K562 (cell line): ENCODE data around the gene NSRP1. TPM values are rescaled to one million over a fixed set of nuclear protein-coding genes. Genes with fewer than 3 reads are reported as not detected.

Source experiments
- NCOA2 ChIP-seq, 2 experiments: fragments of 450-650 bp; IDR thresholded peaks; 2 replicates each; pipeline ENCODE4 v1.6.1; 2018; ENCODE audit warnings: mild to moderate bottlenecking in 2 of 2, moderate library complexity in 1 of 2; ENCODE audit not compliant: partially characterized antibody in 2 of 2
- OTX1 ChIP-seq: fragments of 450-650 bp; formaldehyde crosslinking; IDR thresholded peaks from 2 replicates; pipeline ENCODE4 v1.4.0; 2022; ENCODE audit warnings: mild to moderate bottlenecking
- polyA plus RNA-seq, 8 experiments: library from polyadenylated mRNA; depleted of rRNA in 4 of 8; stranded (reverse) in 5 of 8; unstranded in 3 of 8; fragments of >200 nt; fragmentation: Nextera tagmentation in 2 of 8; fragmentation: Illumina TruSeq in 1 of 8; extraction: Ambion mirVana in 2 of 8; extraction: Trizol in 1 of 8; gene quantifications; 2 replicates each; pipeline versions ENCODE4 v1.2.1 to v1.2.3, GENCODE V29; 2011 to 2014; ENCODE audit warnings: inconsistent platforms in 1 of 8, missing spikeins in 1 of 8
- total RNA-seq, 7 experiments: library from RNA; depleted of rRNA in 6 of 7; stranded (reverse); fragments of >200 nt in 6 of 7; fragmentation: Illumina TruSeq in 2 of 7; extraction: Trizol in 2 of 7; gene quantifications; 2 replicates each; pipeline versions ENCODE4 v1.2.1 to v1.2.3, GENCODE V29; 2011 to 2021; ENCODE audit warnings: low replicate concordance in 1 of 7
- TF ChIP-seq, protein P1 (sequence below), 2 experiments: fragments of 450-650 bp in 1 of 2; sonication (generic) in 1 of 2; formaldehyde crosslinking in 1 of 2; IDR thresholded peaks; 2 replicates each; pipeline versions ENCODE4 v1.7.1 to v1.9.0; 2016 to 2022; ENCODE audit warnings: inconsistent platforms in 1 of 2, mild to moderate bottlenecking in 1 of 2, missing genetic modification reagents in 1 of 2
- TF ChIP-seq, protein P2 (sequence below): fragments of 450-650 bp; conservative IDR thresholded peaks from 2 replicates; pipeline ENCODE4 v1.6.1; 2016; ENCODE audit warnings: missing genetic modification characterization, low read depth, mild to moderate bottlenecking, control low read depth, missing compliant biosample characterization
- TF ChIP-seq, protein P3 (sequence below): sonication (generic); formaldehyde crosslinking; IDR thresholded peaks from 2 replicates; pipeline ENCODE4 v1.8.0; 2023; ENCODE audit warnings: mild to moderate bottlenecking, missing genetic modification reagents
- TF ChIP-seq, protein P4 (sequence below): fragments of 450-650 bp; IDR thresholded peaks from 2 replicates; pipeline ENCODE4 v1.6.1; 2016; ENCODE audit warnings: low read depth

Gene NSRP1
- total and polyA plus RNA-seq, 9 of the 15 experiments (the other 6 are each of a cell fraction or from before 2014, with no cell fraction given) = 18.4 to 68.6 (median 32.7) TPM

DNA sequence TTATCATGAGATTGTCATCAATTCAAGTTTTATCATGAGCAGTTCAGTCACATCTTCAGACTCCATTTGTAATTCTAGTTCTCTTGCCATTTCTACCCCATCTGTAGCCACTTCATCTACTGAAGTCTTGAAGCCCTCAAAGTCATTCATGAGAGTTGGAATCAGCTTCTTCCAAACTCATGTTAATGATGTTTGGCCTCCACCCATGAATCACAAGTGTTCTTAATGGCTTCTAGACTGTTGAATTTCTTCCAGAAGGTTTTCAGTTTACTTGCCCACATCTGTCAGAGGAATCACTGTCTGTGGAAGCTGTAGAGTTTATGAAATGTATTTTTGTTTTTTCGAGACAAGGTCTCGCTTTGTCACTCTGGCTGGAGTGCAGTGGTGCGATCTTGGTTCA lies 16.0 kb downstream of the NSRP1 start (continued):
- TF ChIP-seq, protein P1, sequence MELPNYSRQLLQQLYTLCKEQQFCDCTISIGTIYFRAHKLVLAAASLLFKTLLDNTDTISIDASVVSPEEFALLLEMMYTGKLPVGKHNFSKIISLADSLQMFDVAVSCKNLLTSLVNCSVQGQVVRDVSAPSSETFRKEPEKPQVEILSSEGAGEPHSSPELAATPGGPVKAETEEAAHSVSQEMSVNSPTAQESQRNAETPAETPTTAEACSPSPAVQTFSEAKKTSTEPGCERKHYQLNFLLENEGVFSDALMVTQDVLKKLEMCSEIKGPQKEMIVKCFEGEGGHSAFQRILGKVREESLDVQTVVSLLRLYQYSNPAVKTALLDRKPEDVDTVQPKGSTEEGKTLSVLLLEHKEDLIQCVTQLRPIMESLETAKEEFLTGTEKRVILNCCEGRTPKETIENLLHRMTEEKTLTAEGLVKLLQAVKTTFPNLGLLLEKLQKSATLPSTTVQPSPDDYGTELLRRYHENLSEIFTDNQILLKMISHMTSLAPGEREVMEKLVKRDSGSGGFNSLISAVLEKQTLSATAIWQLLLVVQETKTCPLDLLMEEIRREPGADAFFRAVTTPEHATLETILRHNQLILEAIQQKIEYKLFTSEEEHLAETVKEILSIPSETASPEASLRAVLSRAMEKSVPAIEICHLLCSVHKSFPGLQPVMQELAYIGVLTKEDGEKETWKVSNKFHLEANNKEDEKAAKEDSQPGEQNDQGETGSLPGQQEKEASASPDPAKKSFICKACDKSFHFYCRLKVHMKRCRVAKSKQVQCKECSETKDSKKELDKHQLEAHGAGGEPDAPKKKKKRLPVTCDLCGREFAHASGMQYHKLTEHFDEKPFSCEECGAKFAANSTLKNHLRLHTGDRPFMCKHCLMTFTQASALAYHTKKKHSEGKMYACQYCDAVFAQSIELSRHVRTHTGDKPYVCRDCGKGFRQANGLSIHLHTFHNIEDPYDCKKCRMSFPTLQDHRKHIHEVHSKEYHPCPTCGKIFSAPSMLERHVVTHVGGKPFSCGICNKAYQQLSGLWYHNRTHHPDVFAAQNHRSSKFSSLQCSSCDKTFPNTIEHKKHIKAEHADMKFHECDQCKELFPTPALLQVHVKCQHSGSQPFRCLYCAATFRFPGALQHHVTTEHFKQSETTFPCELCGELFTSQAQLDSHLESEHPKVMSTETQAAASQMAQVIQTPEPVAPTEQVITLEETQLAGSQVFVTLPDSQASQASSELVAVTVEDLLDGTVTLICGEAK (IDR thresholded peaks at IDR 0.05) = no peak
- TF ChIP-seq, protein P1 (CRISPR knock-in tag; IDR thresholded peaks at IDR 0.05) = no peak
- TF ChIP-seq OTX1 (CRISPR knock-in tag) = no peak
- TF ChIP-seq, protein P2, sequence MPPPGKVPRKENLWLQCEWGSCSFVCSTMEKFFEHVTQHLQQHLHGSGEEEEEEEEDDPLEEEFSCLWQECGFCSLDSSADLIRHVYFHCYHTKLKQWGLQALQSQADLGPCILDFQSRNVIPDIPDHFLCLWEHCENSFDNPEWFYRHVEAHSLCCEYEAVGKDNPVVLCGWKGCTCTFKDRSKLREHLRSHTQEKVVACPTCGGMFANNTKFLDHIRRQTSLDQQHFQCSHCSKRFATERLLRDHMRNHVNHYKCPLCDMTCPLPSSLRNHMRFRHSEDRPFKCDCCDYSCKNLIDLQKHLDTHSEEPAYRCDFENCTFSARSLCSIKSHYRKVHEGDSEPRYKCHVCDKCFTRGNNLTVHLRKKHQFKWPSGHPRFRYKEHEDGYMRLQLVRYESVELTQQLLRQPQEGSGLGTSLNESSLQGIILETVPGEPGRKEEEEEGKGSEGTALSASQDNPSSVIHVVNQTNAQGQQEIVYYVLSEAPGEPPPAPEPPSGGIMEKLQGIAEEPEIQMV = no peak
- no peak for TF ChIP-seq NCOA2 (IDR thresholded peaks at IDR 0.05; ENCODE audit: partially characterized antibody in 2 of 2)
- TF ChIP-seq, protein P3, sequence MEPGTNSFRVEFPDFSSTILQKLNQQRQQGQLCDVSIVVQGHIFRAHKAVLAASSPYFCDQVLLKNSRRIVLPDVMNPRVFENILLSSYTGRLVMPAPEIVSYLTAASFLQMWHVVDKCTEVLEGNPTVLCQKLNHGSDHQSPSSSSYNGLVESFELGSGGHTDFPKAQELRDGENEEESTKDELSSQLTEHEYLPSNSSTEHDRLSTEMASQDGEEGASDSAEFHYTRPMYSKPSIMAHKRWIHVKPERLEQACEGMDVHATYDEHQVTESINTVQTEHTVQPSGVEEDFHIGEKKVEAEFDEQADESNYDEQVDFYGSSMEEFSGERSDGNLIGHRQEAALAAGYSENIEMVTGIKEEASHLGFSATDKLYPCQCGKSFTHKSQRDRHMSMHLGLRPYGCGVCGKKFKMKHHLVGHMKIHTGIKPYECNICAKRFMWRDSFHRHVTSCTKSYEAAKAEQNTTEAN (CRISPR knock-in tag) = no peak
- TF ChIP-seq, protein P4, sequence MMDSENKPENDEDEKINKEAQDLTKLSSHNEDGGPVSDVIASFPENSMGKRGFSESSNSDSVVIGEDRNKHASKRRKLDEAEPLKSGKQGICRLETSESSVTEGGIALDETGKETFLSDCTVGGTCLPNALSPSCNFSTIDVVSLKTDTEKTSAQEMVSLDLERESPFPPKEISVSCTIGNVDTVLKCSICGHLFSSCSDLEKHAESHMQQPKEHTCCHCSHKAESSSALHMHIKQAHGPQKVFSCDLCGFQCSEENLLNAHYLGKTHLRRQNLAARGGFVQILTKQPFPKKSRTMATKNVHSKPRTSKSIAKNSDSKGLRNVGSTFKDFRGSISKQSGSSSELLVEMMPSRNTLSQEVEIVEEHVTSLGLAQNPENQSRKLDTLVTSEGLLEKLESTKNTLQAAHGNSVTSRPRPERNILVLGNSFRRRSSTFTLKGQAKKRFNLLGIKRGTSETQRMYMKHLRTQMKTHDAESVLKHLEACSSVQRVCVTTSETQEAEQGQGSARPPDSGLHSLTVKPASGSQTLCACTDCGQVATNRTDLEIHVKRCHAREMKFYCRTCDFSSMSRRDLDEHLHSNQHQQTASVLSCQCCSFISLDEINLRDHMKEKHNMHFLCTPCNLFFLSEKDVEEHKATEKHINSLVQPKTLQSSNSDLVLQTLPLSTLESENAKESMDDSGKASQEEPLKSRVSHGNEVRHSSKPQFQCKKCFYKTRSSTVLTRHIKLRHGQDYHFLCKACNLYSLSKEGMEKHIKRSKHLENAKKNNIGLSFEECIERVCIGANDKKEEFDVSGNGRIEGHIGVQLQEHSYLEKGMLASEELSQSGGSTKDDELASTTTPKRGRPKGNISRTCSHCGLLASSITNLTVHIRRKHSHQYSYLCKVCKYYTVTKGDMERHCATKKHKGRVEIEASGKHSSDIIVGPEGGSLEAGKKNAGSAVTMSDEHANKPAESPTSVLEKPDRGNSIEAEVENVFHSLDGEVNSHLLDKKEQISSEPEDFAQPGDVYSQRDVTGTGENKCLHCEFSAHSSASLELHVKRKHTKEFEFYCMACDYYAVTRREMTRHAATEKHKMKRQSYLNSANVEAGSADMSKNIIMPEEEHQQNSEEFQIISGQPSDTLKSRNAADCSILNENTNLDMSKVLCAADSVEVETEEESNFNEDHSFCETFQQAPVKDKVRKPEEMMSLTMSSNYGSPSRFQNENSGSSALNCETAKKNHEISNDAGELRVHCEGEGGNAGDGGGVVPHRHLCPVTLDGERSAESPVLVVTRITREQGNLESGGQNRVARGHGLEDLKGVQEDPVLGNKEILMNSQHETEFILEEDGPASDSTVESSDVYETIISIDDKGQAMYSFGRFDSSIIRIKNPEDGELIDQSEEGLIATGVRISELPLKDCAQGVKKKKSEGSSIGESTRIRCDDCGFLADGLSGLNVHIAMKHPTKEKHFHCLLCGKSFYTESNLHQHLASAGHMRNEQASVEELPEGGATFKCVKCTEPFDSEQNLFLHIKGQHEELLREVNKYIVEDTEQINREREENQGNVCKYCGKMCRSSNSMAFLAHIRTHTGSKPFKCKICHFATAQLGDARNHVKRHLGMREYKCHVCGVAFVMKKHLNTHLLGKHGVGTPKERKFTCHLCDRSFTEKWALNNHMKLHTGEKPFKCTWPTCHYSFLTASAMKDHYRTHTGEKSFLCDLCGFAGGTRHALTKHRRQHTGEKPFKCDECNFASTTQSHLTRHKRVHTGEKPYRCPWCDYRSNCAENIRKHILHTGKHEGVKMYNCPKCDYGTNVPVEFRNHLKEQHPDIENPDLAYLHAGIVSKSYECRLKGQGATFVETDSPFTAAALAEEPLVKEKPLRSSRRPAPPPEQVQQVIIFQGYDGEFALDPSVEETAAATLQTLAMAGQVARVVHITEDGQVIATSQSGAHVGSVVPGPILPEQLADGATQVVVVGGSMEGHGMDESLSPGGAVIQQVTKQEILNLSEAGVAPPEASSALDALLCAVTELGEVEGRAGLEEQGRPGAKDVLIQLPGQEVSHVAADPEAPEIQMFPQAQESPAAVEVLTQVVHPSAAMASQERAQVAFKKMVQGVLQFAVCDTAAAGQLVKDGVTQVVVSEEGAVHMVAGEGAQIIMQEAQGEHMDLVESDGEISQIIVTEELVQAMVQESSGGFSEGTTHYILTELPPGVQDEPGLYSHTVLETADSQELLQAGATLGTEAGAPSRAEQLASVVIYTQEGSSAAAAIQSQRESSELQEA = no peak
